ENCODE measurements around the gene NHLH2. TPM values are rescaled to one million over a fixed set of nuclear protein-coding genes. Genes with fewer than 3 reads are reported as not detected.

NHLH2 gene
- polyA plus RNA-seq, 1 of the 3 experiments (the other 2 are of a cell fraction) = not detected

GRCh38 chr1:115888976-115889375 lies 48.0 kb upstream of the NHLH2 start:
- ChIA-PET CTCF (interaction anchor here (1.2 kb wide), 1 partner anchor 15 kb away, joined by 3 read pairs; no protein-coding TSS in a partner anchor), POLR2A (no interaction called here)
- Histone ChIP-seq H3K4me3 (ENCODE audit: low read depth in 2 of 2, low read length in 1 of 2) (no peak overlapping the region), H2AFZ (ENCODE audit: low read depth) (no peak overlapping the region), H3K27ac (ENCODE audit: low read depth in 2 of 2, low read length in 1 of 2) (no peak overlapping the region), H4K20me1 (ENCODE audit: insufficient read depth) (no peaks in the 10 kb centered on the region), H3K4me2 (no peak overlapping the region), H3K9me3 (no peaks in the 10 kb centered on the region), H3K9me2 (no peaks in the 10 kb centered on the region), H3F3A (replicated peaks; ENCODE audit: insufficient read depth) (no peaks in the 10 kb centered on the region), H3K4me1 (ENCODE audit: control insufficient read depth in 1 of 2, insufficient read depth in 2 of 2, low read depth in 1 of 2, low read length in 1 of 2) (no peaks in the 10 kb centered on the region), H3K9ac (no peak overlapping the region), H3K79me2 (ENCODE audit: insufficient read depth) (no peaks in the 10 kb centered on the region), H3K36me3 (replicated peaks in 1 of 2; ENCODE audit: control insufficient read depth in 1 of 2, insufficient read depth in 2 of 2, low read length in 1 of 2) (no peaks in the 10 kb centered on the region), H3K27me3 (ENCODE audit: insufficient read depth) (no peaks in the 10 kb centered on the region)
- no peak for DNase-seq
- 47% methylated on average over 2 of the region's 2 CpGs for WGBS (ENCODE audit: low lambda C conversion rate)
- TF ChIP-seq GATA2 (CRISPR knock-in tag; IDR thresholded peaks at IDR 0.05) (no peak), ELF1 (IDR thresholded peaks at IDR 0.05) (no peak), FOSL2 (IDR thresholded peaks at IDR 0.05; ENCODE audit: borderline replicate concordance, low read depth) (no peak), GABPA (IDR thresholded peaks at IDR 0.05; ENCODE audit: low read depth) (no peak), TCF12 (IDR thresholded peaks at IDR 0.05) (no peak), EZH2phosphoT487 (IDR thresholded peaks at IDR 0.05; ENCODE audit: borderline replicate concordance, low read depth) (no peak), FOXJ3 (CRISPR knock-in tag; IDR thresholded peaks at IDR 0.05) (no peak), TAF1 (IDR thresholded peaks at IDR 0.05; ENCODE audit: borderline replicate concordance, low read depth, low read length) (no peak), YY1 (IDR thresholded peaks at IDR 0.05; ENCODE audit: low read depth) (no peak), RFX5 (IDR thresholded peaks at IDR 0.05; ENCODE audit: low read length) (no peak)

- Histone ChIP-seq H3K27me3 (ENCODE audit: insufficient read depth) (no peaks in the 10 kb centered on the region), H3K4me2 (no peak overlapping the region), H3K9ac (no peak overlapping the region), H4K20me1 (ENCODE audit: insufficient read depth) (no peaks in the 10 kb centered on the region), H3K9me2 (no peaks in the 10 kb centered on the region), H3K9me3 (no peaks in the 10 kb centered on the region), H3K4me3 (ENCODE audit: low read depth in 2 of 2, low read length in 1 of 2) (no peak overlapping the region), H3K79me2 (ENCODE audit: insufficient read depth) (no peaks in the 10 kb centered on the region), H2AFZ (ENCODE audit: low read depth) (no peak overlapping the region), H3K36me3 (replicated peaks in 1 of 2; ENCODE audit: control insufficient read depth in 1 of 2, insufficient read depth in 2 of 2, low read length in 1 of 2) (no peaks in the 10 kb centered on the region), H3K27ac (ENCODE audit: low read depth in 2 of 2, low read length in 1 of 2) (no peak overlapping the region), H3K4me1 (ENCODE audit: control insufficient read depth in 1 of 2, insufficient read depth in 2 of 2, low read depth in 1 of 2, low read length in 1 of 2) (no peaks in the 10 kb centered on the region), H3F3A (replicated peaks; ENCODE audit: insufficient read depth) (no peaks in the 10 kb centered on the region)
- CTCF ChIA-PET = interaction anchor here (0.6 kb wide), 1 partner anchor 68 kb away, joined by 3 read pairs; no protein-coding TSS in a partner anchor
- POLR2A ChIA-PET = interaction anchor here (0.6 kb wide), 1 partner anchor 61 kb away, joined by 6 read pairs; no protein-coding TSS in a partner anchor
- WGBS (ENCODE audit: low lambda C conversion rate) = 61% methylated on average over 8 of the region's 8 CpGs
- DNase-seq = no peak
- no peak for TF ChIP-seq MEF2A (IDR thresholded peaks at IDR 0.05; ENCODE audit: borderline replicate concordance, low read depth)
- TF ChIP-seq TEAD4 (IDR thresholded peaks at IDR 0.05; ENCODE audit: borderline replicate concordance, insufficient read depth) = no peak
- no peak for TF ChIP-seq ZBTB33 (IDR thresholded peaks at IDR 0.05; ENCODE audit: borderline replicate concordance, low read depth)
- TF ChIP-seq JUND (IDR thresholded peaks at IDR 0.05) = no peak
- TF ChIP-seq FOXM1 (IDR thresholded peaks at IDR 0.05; ENCODE audit: low read depth) = no peak
- TF ChIP-seq YY1 (IDR thresholded peaks at IDR 0.05; ENCODE audit: low read depth) = no peak
- no peak for TF ChIP-seq SIN3A (IDR thresholded peaks at IDR 0.05; ENCODE audit: borderline replicate concordance, low read depth, low read length)
- no peak for TF ChIP-seq RFX5 (IDR thresholded peaks at IDR 0.05; ENCODE audit: low read length)
- TF ChIP-seq GATA2 (CRISPR knock-in tag; IDR thresholded peaks at IDR 0.05) = no peak
- no peak for TF ChIP-seq SMC3 (IDR thresholded peaks at IDR 0.05; ENCODE audit: low read depth, low read length)
- no peak for TF ChIP-seq PBX3 (IDR thresholded peaks at IDR 0.05)
- TF ChIP-seq CHD2 (IDR thresholded peaks at IDR 0.05; ENCODE audit: low read length, partially characterized antibody) = no peak
- TF ChIP-seq USF2 (IDR thresholded peaks at IDR 0.05; ENCODE audit: borderline replicate concordance, low read depth, low read length) = no peak
- no peak for TF ChIP-seq TCF12 (IDR thresholded peaks at IDR 0.05)
- no peak for TF ChIP-seq MAX (IDR thresholded peaks at IDR 0.05; ENCODE audit: low read depth)
- no peak for TF ChIP-seq USF1 (IDR thresholded peaks at IDR 0.05; ENCODE audit: borderline replicate concordance, low read depth)
- TF ChIP-seq RAD21 (IDR thresholded peaks at IDR 0.05; ENCODE audit: low read length) = no peak
These were observed 42.3 kb upstream of the NHLH2 start for GRCh38 chr1:115882913-115883902.
